Suppressor macrophage (primary cell): ENCODE results near the gene KIN.
"Not testable (repeated sequence)": the region's sequence is repeated elsewhere in the genome, so short reads cannot be mapped to it uniquely, and the experiment has no call there.

ENCODE experiments used
- DNase-seq, 4 experiments: peaks; one replicate each; pipeline ENCODE4 v3.0.0-alpha.2; 2020 to 2022

KIN gene

GRCh38 chr10:7722927-7723529 lies 64.8 kb downstream of the KIN start:
- no peak for DNase-seq

- no peak for DNase-seq
These were observed 67.3 kb downstream of the KIN start for GRCh38 chr10:7720478-7720877.

DNA sequence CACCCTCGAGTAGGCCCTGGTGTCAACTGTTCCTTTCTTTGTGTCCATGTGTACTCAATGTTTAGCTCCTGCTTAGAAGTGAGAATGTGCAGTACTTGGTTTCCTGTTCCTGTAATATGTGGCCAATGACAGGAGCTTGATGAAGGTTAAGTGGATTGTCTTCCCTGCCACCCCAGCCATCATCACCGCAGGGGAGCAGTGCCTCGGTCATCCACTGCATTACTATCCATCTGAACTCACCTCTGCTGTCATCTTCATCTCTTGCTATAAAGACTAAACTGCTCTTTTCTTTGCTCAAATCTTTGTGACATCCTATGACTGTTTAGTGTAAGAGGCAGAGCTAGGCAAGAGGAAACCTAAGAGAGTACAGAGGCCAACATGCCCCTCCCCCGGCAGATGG lies 69.1 kb downstream of the KIN start:
- no peak for DNase-seq

DNA sequence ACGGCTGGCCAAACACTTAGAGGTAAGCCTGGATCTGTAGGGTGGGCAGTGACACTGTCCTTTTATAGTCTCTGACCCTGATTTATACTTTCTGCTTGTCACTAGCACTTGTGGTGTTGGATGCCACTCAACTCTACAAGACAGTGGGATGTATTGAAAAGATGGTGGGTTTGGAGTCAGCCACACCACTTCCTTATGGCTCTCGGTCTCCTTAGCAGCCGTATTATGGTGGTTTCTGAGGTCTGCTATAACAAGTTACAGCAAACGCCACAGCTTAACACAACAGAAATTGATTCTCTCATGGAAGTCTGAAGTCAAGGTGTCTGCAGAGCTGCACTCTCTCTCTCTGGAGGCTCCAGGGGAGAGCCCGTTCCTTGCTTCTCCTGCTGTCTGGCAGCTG lies 70.0 kb downstream of the KIN start:
- DNase-seq: no peak

- DNase-seq: no peak
These were observed 72.3 kb downstream of the KIN start for GRCh38 chr10:7715515-7715914.

DNA sequence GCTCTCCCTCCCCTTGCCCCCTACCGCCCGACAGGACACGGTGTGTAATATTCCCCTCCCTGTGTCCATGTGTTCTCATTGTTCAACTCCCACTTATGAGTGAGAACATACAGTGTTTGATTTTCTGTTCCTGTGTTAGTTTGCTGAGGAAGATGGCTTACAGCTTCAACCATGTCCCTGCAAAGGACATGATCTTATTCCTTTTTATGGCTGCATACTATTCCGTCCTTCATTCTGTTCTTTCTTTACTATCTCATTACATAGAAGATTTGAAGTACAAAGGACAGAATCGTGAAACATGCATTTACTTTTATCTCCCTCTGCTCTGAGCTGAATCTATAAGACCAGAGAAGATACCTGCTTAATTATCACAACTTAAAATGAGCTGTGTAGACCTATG lies 76.7 kb downstream of the KIN start:
- not testable (repeated sequence) for DNase-seq

DNA sequence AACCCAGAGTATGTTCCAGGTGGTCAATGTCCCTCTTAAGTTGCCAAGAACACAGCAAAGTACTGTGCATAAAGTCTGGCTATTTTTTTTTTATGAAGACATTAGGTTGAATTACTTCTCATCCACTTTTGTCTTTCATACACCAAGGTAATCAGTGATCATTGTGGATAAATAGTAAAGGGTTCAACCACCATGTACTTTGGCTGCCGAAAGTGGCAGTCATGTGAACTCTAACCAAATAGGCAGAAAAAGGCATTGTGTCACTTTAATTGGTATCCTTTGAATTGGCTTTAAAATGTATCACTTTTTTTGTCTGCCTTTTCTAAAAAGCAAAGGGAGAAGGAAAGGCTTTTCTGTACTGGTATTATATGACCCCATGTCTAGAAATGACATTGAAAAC lies 77.3 kb downstream of the KIN start:
- DNase-seq: no peak

- no peak for DNase-seq
These were observed 79.0 kb downstream of the KIN start for GRCh38 chr10:7708832-7709231.

DNA sequence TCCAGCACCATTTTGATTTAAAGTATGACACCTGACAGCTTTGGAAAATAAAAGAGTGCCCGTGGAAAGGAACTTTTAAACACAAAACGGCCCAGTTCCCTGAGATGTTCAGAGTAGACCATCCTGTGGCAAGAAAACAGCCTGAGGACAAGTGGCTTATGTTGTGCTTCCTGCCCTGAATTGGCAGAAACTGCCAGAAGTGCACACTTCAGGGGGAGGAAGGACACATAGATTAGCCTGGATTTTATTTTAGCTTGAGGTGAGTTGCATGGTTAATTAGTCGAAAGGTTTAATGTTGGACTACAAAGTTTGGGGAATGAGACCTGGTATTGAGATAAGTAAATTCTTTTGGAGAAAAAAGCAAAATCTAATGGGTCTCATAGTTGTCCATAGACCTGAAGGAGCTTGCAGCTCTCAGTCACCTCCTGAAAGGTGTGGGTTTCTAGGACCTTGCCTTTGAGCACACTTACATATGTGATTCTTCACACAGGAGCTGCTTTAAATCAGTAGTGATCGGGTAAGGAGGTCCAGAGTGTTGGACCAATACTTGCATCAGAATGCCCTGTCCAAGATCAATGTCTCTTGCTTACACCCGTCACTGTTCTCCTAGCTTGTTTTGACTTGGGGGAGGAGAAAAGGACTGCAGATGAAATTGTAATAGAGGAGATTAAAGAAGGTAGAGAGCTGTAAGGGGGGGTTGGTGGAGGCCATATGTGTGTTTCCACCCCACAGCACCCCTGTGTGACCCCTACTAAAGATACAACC lies 79.8 kb downstream of the KIN start:
- DNase-seq: no peak

DNA sequence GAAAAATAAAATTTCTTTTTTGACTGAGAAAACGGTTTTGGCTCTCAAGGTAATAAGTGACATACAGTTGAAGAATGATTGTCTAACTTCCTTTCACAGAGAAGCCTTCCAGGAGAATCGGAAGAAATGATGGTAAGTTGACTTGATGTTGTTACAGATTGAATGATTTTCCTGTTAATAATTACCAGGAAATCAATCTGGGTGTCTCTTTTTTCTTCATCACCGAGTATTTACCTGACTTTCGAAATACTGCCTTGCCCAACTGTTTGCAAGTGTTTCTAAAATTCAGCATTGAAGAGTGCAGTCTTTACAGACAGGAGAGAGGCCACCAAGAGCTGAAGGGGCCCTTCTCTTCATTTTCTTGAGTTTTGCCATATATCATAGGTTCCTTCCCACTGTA lies 80.7 kb downstream of the KIN start:
- no peak for DNase-seq

DNA sequence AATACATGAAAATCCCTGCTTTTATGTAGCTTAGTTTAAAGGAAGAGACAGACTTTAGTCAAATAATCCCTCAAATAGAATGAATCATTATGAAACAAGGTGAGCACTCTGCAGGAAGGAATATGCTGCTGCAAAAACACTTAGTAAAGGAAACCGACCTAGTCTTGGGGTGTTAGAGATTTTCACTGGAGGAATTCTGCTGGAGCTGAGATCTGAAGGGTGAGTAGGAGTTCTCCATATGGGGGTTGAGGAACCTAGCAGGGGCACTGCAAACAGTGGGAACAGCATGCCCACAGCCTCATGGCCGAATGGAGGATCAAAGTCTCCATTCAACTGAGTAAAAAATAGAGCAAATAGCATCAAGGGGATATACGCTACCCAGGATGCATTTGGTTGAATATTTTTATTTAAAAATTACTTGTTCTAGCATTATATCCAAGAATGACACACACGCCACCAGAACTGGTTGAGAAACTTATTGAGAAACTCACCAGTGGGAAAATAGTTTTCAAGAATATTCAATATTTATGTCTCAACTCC lies 81.2 kb downstream of the KIN start:
- no peak for DNase-seq

- no peak for DNase-seq
These were observed 82.5 kb downstream of the KIN start for GRCh38 chr10:7705341-7705740.

DNA sequence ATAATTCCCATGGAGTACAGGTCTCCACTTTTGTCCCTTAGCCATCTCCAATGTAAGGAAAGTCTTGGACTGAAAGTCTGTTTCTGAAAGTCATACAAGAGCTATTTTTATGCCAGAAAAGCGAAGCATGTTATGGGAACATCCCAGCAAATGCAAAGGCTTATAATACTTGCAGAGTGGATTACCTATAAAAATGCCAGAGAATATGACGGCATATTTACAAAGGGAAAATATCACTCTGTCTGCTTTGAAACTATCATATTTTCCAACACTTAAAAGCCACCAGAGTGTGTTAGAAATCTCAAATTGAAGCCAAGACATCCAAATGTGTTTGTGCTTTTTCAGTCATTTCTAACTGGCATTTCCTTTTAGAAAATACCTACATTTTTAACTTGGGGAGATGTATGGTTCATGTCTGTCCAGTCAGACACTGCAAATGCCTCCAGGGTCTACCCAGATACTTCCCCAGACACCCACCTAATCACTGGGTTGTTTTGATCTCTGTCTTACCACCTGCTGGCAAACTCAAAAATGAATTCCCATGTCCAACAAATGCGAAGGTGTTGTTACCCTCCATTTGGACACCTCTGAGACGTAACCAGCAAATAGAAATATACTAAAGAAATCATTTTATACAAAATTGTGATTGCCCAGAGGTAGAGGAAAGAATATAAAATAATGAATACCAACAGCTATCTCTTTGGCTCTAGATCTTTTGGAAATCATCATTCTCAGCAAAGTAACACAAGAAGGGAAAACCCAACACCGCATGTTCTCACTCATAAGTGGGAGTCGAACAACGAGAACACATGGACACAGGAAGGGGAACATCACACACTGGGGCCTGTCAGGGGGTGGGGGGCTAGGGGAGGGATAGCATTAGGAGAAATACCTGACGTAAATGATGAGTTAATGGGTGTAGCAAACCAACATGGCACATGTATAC lies 83.4 kb downstream of the KIN start:
- no peak for DNase-seq

DNA sequence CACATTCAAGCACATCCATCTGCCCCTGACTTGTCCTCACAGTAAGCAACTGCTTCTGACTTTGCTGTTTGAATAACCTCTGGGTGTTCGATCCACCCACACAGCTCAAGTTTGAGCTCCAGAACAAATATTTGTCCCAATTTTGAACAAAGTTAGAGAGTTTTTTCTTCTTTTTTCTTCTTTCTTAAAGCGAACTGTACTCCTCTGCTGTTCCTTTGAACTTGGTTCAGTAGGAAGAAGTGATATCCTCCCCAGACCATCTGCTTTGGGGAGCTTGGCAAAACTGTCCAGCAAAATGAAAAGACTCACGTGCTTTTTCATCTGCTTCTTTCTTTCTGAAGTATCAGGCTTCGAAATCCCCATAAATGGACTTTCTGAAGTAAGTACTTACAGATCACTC lies 84.7 kb downstream of the KIN start, which contains the start of gene ITIH2:
Gene ITIH2, plus strand, starts transcription at position 177 of the 400 bp plus-strand sequence. Its CDS starts 119 bp downstream, at position 296.
- no peak for DNase-seq

DNA sequence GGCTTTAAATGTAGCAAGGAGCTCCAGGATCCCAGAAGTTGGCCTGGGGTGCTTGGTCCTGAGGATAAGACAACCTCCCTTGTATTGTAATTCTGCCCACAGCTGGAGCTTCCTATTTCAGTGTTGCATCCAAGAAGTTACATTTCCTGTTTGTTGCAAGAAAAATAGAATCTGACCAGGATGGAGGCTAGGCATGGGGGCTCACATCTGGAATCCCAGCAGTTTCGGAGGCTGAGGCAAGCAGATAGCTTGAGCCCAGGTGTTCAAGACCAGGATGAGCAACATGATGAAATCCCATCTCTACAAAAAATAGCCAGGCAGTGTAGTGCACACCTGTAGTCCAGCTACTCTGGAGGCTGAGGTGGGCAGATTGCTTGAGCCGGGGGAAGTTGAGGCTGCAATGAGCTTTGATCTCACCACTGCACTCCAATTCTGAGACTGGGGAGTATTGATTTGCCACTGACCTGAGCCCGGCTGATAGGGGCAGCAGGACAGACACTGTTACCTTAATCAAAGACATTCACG lies 85.4 kb downstream of the KIN start:
- no peak for DNase-seq

DNA sequence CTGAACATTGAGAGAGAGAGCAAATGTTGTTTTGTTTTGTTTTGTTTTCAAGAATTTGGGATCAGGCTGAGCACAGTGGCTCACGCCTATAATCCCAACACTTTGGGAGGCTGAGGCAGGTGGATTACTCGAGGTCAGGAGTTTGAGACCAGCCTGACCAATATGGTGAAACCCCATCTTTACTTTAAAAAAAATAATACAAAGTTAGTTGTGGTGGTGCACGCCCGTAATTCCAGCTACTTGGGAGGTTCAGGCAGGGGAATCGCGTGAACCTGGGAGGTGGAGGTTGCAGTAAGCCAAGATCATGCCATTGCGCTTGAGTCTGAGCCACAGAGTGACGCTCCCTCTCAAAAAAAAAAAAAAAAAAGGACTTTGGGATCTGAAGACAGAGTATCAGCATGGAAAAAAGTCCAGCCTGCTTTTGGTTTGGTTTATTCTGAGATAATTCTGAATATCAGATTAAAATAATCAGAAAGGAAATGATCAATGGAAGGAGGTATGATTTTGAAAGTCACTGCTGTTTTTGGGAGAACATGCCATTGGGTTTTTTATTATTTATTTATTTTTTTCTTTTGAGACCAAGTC lies 86.5 kb downstream of the KIN start:
- no peak for DNase-seq
